HEK293T (cell line): ENCODE data around the gene ACP3.

Experiments used
- BHLHE40 ChIP-seq: fragments of 450-650 bp; IDR thresholded peaks from 2 replicates; pipeline ENCODE4 v1.6.1; 2016; ENCODE audit warnings: mild to moderate bottlenecking, moderate library complexity, borderline replicate concordance
- FOXK2 ChIP-seq: fragments of 450-650 bp; IDR thresholded peaks from 2 replicates; pipeline ENCODE4 v1.6.1; 2016; ENCODE audit warnings: mild to moderate bottlenecking

DNA sequence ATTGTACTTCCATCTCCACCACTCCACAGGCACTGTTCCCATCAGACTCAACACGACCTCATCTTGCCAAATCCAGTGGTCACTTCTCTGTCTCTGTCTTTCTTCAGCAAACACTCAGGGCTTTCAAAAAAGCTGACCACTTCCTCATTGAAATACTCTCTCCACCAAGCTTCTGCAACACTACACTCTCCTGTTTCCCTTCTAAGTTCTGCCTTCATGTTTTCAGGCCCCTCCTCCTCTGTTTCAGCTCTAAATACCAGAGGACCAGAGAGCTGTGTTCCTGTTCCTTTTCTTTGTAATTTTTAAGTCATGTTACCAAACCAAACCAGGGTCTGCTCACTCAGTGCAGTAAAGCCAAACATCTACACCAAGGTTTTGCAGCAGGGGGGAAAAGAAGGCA, 33.8 kb upstream of the ACP3 start:
- TF ChIP-seq BHLHE40 (no peak), FOXK2 (no peak)
